GM12864 (cell line): ENCODE measurements around the gene TP53TG3C.
"Not testable (repeated sequence)": the region's sequence is repeated elsewhere in the genome, so short reads cannot be mapped to it uniquely, and the experiment has no call there.

Experiments
- DNase-seq: peaks from one replicate; pipeline ENCODE4 v3.0.0-alpha.2; 2011; ENCODE audit warnings: low read depth
- H3K4me3 ChIP-seq: 2 replicates; pipeline ENCODE4 v1.5.1; 2011; ENCODE audit warnings: mild to moderate bottlenecking, low read depth, low read length, control low read depth

The TP53TG3C gene

GRCh38 chr16:33193926-33194325 is at the start of gene TP53TG3C:
Gene TP53TG3C, plus strand, starts transcription at chr16:33194226. Its CDS starts 68 bp downstream, at chr16:33194294.
- not testable (repeated sequence) for H3K4me3 ChIP-seq

More at GRCh38 chr16:33193926-33194325, at the start of gene TP53TG3C:
- DNase-seq = not testable (repeated sequence)
